Caco-2 (cell line): ENCODE results near the gene SMIM44. TPM values are rescaled to one million over a fixed set of nuclear protein-coding genes. Genes with fewer than 3 reads are reported as not detected.

Experiments used
- BruUV-seq: library from RNA; stranded (reverse); fragments of 400-500 nt; replicated peaks from 2 replicates; lab custom pipeline; 2021; lab: Mats Ljungman, UMichigan
- CTCF ChIA-PET: fragments of 300-600 bp; sonication (Branson Sonifier 250); formaldehyde crosslinking; loops from one replicate; lab custom pipeline; 2022; ENCODE audit warnings: antibody characterized with exemption; lab: Charles Lee
- POLR2A ChIA-PET: fragments of 300-600 bp; sonication (Branson Sonifier 250); formaldehyde crosslinking; loops from one replicate; lab custom pipeline; 2022; ENCODE audit warnings: antibody characterized with exemption; lab: Charles Lee
- DNase-seq, 2 experiments: peaks; one replicate each; pipeline versions ENCODE4 v3.0.0 to v3.0.0-alpha.2; 2020 to 2022
- H3K27me3 ChIP-seq: replicated peaks from 2 replicates; pipeline ENCODE4 v1.6.0; 2011; ENCODE audit warnings: low read length; ENCODE audit not compliant: control insufficient read depth, insufficient read depth
- H3K36me3 ChIP-seq: 2 replicates; pipeline ENCODE4 v1.5.1; 2011; ENCODE audit warnings: low read length; ENCODE audit not compliant: control insufficient read depth, insufficient read depth
- H3K4me1 ChIP-seq: fragments of 250-450 bp; sonication (Bioruptor Pico); 2 replicates; pipeline ENCODE4 v1.5.1; 2020; ENCODE audit warnings: mild to moderate bottlenecking
- H3K4me3 ChIP-seq: 2 replicates; pipeline ENCODE4 v1.5.1; 2011; ENCODE audit warnings: low read depth, mild to moderate bottlenecking, control low read depth, low read length
- H3K9me3 ChIP-seq: fragments of 250-450 bp; sonication (Bioruptor Pico); 2 replicates; pipeline ENCODE4 v1.5.1; 2020; ENCODE audit warnings: mild to moderate bottlenecking, moderate library complexity
- H3K27ac Mint-ChIP-seq: one replicate; pipeline ENCODE4 v1.8.0; 2022; ENCODE audit warnings: mixed read lengths; ENCODE audit not compliant: unreplicated experiment
- H3K27me3 Mint-ChIP-seq: one replicate; pipeline ENCODE4 v1.8.0; 2022; ENCODE audit warnings: mixed read lengths; ENCODE audit not compliant: insufficient read depth, unreplicated experiment
- H3K36me3 Mint-ChIP-seq: one replicate; pipeline ENCODE4 v1.8.0; 2022; ENCODE audit warnings: mild to moderate bottlenecking, mixed read lengths; ENCODE audit not compliant: insufficient read depth, unreplicated experiment
- H3K4me1 Mint-ChIP-seq: one replicate; pipeline ENCODE4 v1.8.0; 2022; ENCODE audit warnings: low read depth, mixed read lengths; ENCODE audit not compliant: unreplicated experiment
- H3K4me3 Mint-ChIP-seq: one replicate; pipeline ENCODE4 v1.8.0; 2022; ENCODE audit warnings: mild to moderate bottlenecking, moderate library complexity, mixed read lengths; ENCODE audit not compliant: unreplicated experiment
- H3K9me3 Mint-ChIP-seq: one replicate; pipeline ENCODE4 v1.8.0; 2022; ENCODE audit warnings: mixed read lengths; ENCODE audit not compliant: unreplicated experiment
- CTCF ChIP-seq, 2 experiments: fragments of 200-600 bp in 1 of 2; IDR thresholded peaks; 1 replicate in 1 of 2; 2 replicates in 1 of 2; pipeline versions ENCODE4 v1.5.1 to v1.8.0; 2011 to 2022; ENCODE audit warnings: antibody characterized with exemption in 1 of 2, control low read depth in 1 of 2, inconsistent platforms in 1 of 2, low read depth in 1 of 2, low read length in 1 of 2, mild to moderate bottlenecking in 1 of 2, moderate library complexity in 1 of 2; ENCODE audit not compliant: insufficient read depth in 1 of 2, severe bottlenecking in 1 of 2, unreplicated experiment in 1 of 2
- intact Hi-C: fragments of 100-400 bp; cut with micrococcal nuclease; formaldehyde crosslinking; loops from one replicate; pipeline ENCODE4 v1.10.0; 2022; ENCODE audit not compliant: unreplicated experiment
- total RNA-seq: library from RNA; stranded (reverse); gene quantifications from 2 replicates; pipeline ENCODE4 v1.2.3, GENCODE V29; 2022

The SMIM44 gene
- total RNA-seq, 1 experiment from 2014 or later, result not detected

- no peaks in the 10 kb centered on the region for H3K9me3 Mint-ChIP-seq
- CTCF ChIA-PET, result interaction anchor here (1.0 to 1.1 kb wide), 2 partner anchors 11 to 45 kb away, joined by 3 to 12 read pairs; no protein-coding TSS in a partner anchor
Measured at GRCh38 chr19:3474614-3475013, 8.6 kb downstream of the SMIM44 start.

GRCh38 chr19:3474010-3474409, 9.2 kb downstream of the SMIM44 start:
- no peaks in the 10 kb centered on the region for H3K9me3 Mint-ChIP-seq
- Histone ChIP-seq H3K27me3 (no peaks in the 10 kb centered on the region), H3K36me3 (no peaks in the 10 kb centered on the region), H3K4me3 (peak overlapping the region; percentile 4; the same call in 1 of the 2 replicates), H3K4me1 (peaks cover 32% of the 10 kb centered on the region), H3K9me3 (no peaks in the 10 kb centered on the region)
- DNase-seq, result peak; percentile 77 to 89
- ChIA-PET CTCF (interaction anchor here (0.6 to 1.1 kb wide), 3 partner anchors 11 to 44 kb away, joined by 3 to 12 read pairs (median 4); no protein-coding TSS in a partner anchor), POLR2A (no interaction called here)
- no peak overlapping the region for H3K27ac Mint-ChIP-seq
- H3K36me3 Mint-ChIP-seq, result peaks cover 6% of the 10 kb centered on the region
- H3K27me3 Mint-ChIP-seq, result no peaks in the 10 kb centered on the region
- no TSS peak for BruUV-seq
- no peaks in the 10 kb centered on the region for H3K4me1 Mint-ChIP-seq
- no peak overlapping the region for H3K4me3 Mint-ChIP-seq
- TF ChIP-seq CTCF (IDR thresholded peaks at IDR 0.05; ENCODE audit: insufficient read depth in 1 of 2, low read depth in 1 of 2, low read length in 1 of 2, severe bottlenecking in 1 of 2, unreplicated experiment in 1 of 2), result no peak
- intact Hi-C loops, result no loop called here

More at GRCh38 chr19:3474614-3475013, 8.6 kb downstream of the SMIM44 start:
- peaks cover 32% of the 10 kb centered on the region for H3K4me1 ChIP-seq
- H3K9me3 ChIP-seq, result no peaks in the 10 kb centered on the region
- peaks cover 6% of the 10 kb centered on the region for H3K36me3 Mint-ChIP-seq
- intact Hi-C loops, result no loop called here
- TF ChIP-seq CTCF (IDR thresholded peaks at IDR 0.05; ENCODE audit: insufficient read depth in 1 of 2, low read depth in 1 of 2, low read length in 1 of 2, severe bottlenecking in 1 of 2, unreplicated experiment in 1 of 2), result no peak
- H3K4me3 ChIP-seq, result no peak overlapping the region
- BruUV-seq, result no TSS peak
- H3K36me3 ChIP-seq, result no peaks in the 10 kb centered on the region
- no peak for DNase-seq
- no peaks in the 10 kb centered on the region for H3K4me1 Mint-ChIP-seq
- H3K27ac Mint-ChIP-seq, result no peak overlapping the region
- H3K27me3 Mint-ChIP-seq, result no peaks in the 10 kb centered on the region
- H3K4me3 Mint-ChIP-seq, result no peak overlapping the region
- POLR2A ChIA-PET, result no interaction called here
- H3K27me3 ChIP-seq, result no peaks in the 10 kb centered on the region

GRCh38 chr19:3471954-3472655, 11.1 kb downstream of the SMIM44 start:
- H3K4me3 ChIP-seq, result no peak overlapping the region
- ChIA-PET CTCF (interaction anchor here (1.3 kb wide), 2 partner anchors 13 to 42 kb away, joined by 5 to 7 read pairs; no protein-coding TSS in a partner anchor), POLR2A (no interaction called here)
- H3K27me3 Mint-ChIP-seq, result no peaks in the 10 kb centered on the region
- H3K9me3 ChIP-seq, result no peaks in the 10 kb centered on the region
- peak; percentile 57 to 58 for TF ChIP-seq CTCF (IDR thresholded peaks at IDR 0.05; ENCODE audit: insufficient read depth in 1 of 2, low read depth in 1 of 2, low read length in 1 of 2, severe bottlenecking in 1 of 2, unreplicated experiment in 1 of 2)
- intact Hi-C loops, result no loop called here
- peaks cover 32% of the 10 kb centered on the region for H3K4me1 ChIP-seq
- no peaks in the 10 kb centered on the region for H3K4me1 Mint-ChIP-seq
- no peak overlapping the region for H3K27ac Mint-ChIP-seq
- H3K36me3 ChIP-seq, result no peaks in the 10 kb centered on the region
- H3K4me3 Mint-ChIP-seq, result no peak overlapping the region
- DNase-seq, result no peak
- BruUV-seq, result no TSS peak
- no peaks in the 10 kb centered on the region for H3K9me3 Mint-ChIP-seq
- H3K36me3 Mint-ChIP-seq, result no peaks in the 10 kb centered on the region
- no peaks in the 10 kb centered on the region for H3K27me3 ChIP-seq
